ENCODE measurements around the gene OR51I2. TPM values are rescaled to one million over a fixed set of nuclear protein-coding genes. Genes with fewer than 3 reads are reported as not detected.

Gene OR51I2
- total RNA-seq, 1 experiment from 2014 or later = not detected

- H2AFZ ChIP-seq (ENCODE audit: low read depth, low read length, poor library complexity, severe bottlenecking) = no peak overlapping the region
- peaks cover 0 to 57% of the 10 kb centered on the region in 2 experiments; a peak in 2 of 4 replicates for H3K4me1 ChIP-seq (ENCODE audit: control insufficient read depth in 1 of 2, insufficient read depth in 2 of 2, low read length in 2 of 2)
- peaks cover 70% of the 10 kb centered on the region; the same call in 1 of the 2 replicates for H4K20me1 ChIP-seq (ENCODE audit: insufficient read depth)
- 0 out of 2 replicates have a peak overlapping the region, but pooled peaks have one; percentile 1 for H3K4me2 ChIP-seq (ENCODE audit: low read length)
- ChIA-PET POLR2A (interaction anchor here (1.3 to 1.7 kb wide), 2 partner anchors 18 to 19 kb away, joined by 4 to 11 read pairs; no protein-coding TSS in a partner anchor), RAD21 (ENCODE audit: low non-redundant PET in 1 of 2, low total read pairs in 2 of 2, uncharacterized antibody in 2 of 2, unreplicated experiment in 2 of 2) (no interaction called here), CTCF (interaction anchor here (2.3 kb wide), 1 partner anchor 10 kb away, joined by 11 read pairs; no protein-coding TSS in a partner anchor)
- DNase-seq (ENCODE audit: low read depth, low spot score) (no peak), ATAC-seq (peak; percentile 17; the same call in 1 of the 2 replicates)
- peaks cover 82% of the 10 kb centered on the region for H3K79me2 ChIP-seq (ENCODE audit: insufficient read depth, low read length)
- H3K9ac ChIP-seq (ENCODE audit: low read length) = peak overlapping the region; percentile 22; the same call in 1 of the 2 replicates
- H3K9me2 ChIP-seq (ENCODE audit: insufficient read depth) = no peaks in the 10 kb centered on the region
- no peak for TF ChIP-seq ZBTB33 (IDR thresholded peaks at IDR 0.05; ENCODE audit: extremely low read depth, insufficient replicate concordance, low read length)
- TF ChIP-seq SIN3A (IDR thresholded peaks at IDR 0.05; ENCODE audit: low read depth) = no peak
- no peak for TF ChIP-seq JUND (IDR thresholded peaks at IDR 0.05)
- TF ChIP-seq ELF1 (IDR thresholded peaks at IDR 0.05; ENCODE audit: borderline replicate concordance, low read depth) = no peak
- TF ChIP-seq EGR1 (IDR thresholded peaks at IDR 0.05; ENCODE audit: low read depth) = no peak
- no peak for TF ChIP-seq FOSL1 (IDR thresholded peaks at IDR 0.05; ENCODE audit: low read depth)
- TF ChIP-seq REST (IDR thresholded peaks at IDR 0.05; ENCODE audit: low read depth) = no peak
- no peak for TF ChIP-seq ATF3 (IDR thresholded peaks at IDR 0.05)
- TF ChIP-seq TCF7L2 (IDR thresholded peaks at IDR 0.05; ENCODE audit: borderline replicate concordance, extremely low read depth, insufficient read depth, insufficient read length) = no peak
- no peak for TF ChIP-seq POLR2A (IDR thresholded peaks at IDR 0.05; ENCODE audit: borderline replicate concordance, extremely low read depth, insufficient read depth, insufficient read length)
- no peak for TF ChIP-seq RAD21 (IDR thresholded peaks at IDR 0.05; ENCODE audit: low read depth)
- TF ChIP-seq EZH2phosphoT487 (IDR thresholded peaks at IDR 0.05; ENCODE audit: borderline replicate concordance) = no peak
- TF ChIP-seq MAX (IDR thresholded peaks at IDR 0.05) = no peak
- H3K27ac ChIP-seq (ENCODE audit: low read depth, low read length) = peak overlapping the region; percentile 3; the same call in 1 of the 2 replicates
- no peaks in the 10 kb centered on the region for H3K9me3 ChIP-seq (ENCODE audit: control insufficient read depth in 1 of 2, insufficient read depth in 1 of 2, low read depth in 1 of 2, low read length in 2 of 2)
- H3K36me3 ChIP-seq (ENCODE audit: control insufficient read depth in 1 of 2, insufficient read depth in 2 of 2, low read length in 2 of 2) = peaks cover 0 to 71% of the 10 kb centered on the region in 2 experiments; a peak in 3 of 4 replicates
- no peak overlapping the region for H3K4me3 ChIP-seq (replicated peaks in 1 of 2; ENCODE audit: low read depth in 1 of 2, low read length in 2 of 2)
- intact Hi-C loops (cut with micrococcal nuclease) = no loop called here
- no TSS peak for BruUV-seq (replicated peaks)
- no peaks in the 10 kb centered on the region for H3K27me3 ChIP-seq (ENCODE audit: insufficient read depth, low read length)
Measured at GRCh38 chr11:5486421-5486820, 37.3 kb downstream of the OR51I2 start.

Data from HCT116 (cell line).